H1 (cell line): ENCODE results near the gene TGFBR1. TPM values are rescaled to one million over a fixed set of nuclear protein-coding genes. Genes with fewer than 3 reads are reported as not detected.

Experiments
- CHD1 ChIP-seq: IDR thresholded peaks from 2 replicates; pipeline ENCODE4 v1.6.1; 2012; ENCODE audit warnings: low read depth, low read length, improper control_type of control experiment
- CTBP2 ChIP-seq: IDR thresholded peaks from 2 replicates; pipeline ENCODE4 v1.7.0; 2011; ENCODE audit warnings: borderline replicate concordance, mild to moderate bottlenecking, moderate library complexity, mixed read lengths, low read length; ENCODE audit not compliant: insufficient read depth, insufficient read length
- POLR2A ChIP-seq, 2 experiments: IDR thresholded peaks; 1 replicate in 1 of 2; 2 replicates in 1 of 2; pipeline ENCODE4 v1.6.1; 2011; ENCODE audit warnings: low read depth in 2 of 2, low read length in 2 of 2, mild to moderate bottlenecking in 2 of 2; ENCODE audit errors: control extremely low read depth in 1 of 2
- SUZ12 ChIP-seq: fragments of 200-600 bp; sonication (generic); IDR thresholded peaks from 2 replicates; pipeline ENCODE4 v1.6.1; 2012; ENCODE audit warnings: mild to moderate bottlenecking, inconsistent platforms, low read length, moderate library complexity, mixed read lengths
- polyA plus RNA-seq, 7 experiments: library from polyadenylated mRNA; depleted of rRNA in 3 of 7; stranded (reverse) in 5 of 7; unstranded in 2 of 7; fragments of >200 nt in 5 of 7; fragments of 200-250 nt in 2 of 7; gene quantifications; 1 replicate in 5 of 7; 2 replicates in 1 of 7; 4 replicates in 1 of 7; pipeline versions ENCODE4 v1.2.1 to v1.2.3, GENCODE V29; 2011 to 2013; ENCODE audit warnings: missing spikeins in 2 of 7, mixed read lengths in 2 of 7
- total RNA-seq: library from RNA; stranded (reverse); fragmentation: NEBNext Ultra II Directional; extraction: Animal tissue kit (Norgen Biotek cat#: 25700); gene quantifications from 2 replicates; pipeline ENCODE4 v1.2.1, GENCODE V29; 2021
- TF ChIP-seq, protein P1 (sequence below): IDR thresholded peaks from 2 replicates; pipeline ENCODE4 v1.6.1; 2012; ENCODE audit warnings: inconsistent platforms

TGFBR1 gene
- total and polyA plus RNA-seq, 2 of the 8 experiments (the other 6 are each of a cell fraction or from before 2014, with no cell fraction given) = 16.8 to 52.4 TPM

GRCh38 chr9:99147177-99147576 lies 42.3 kb downstream of the TGFBR1 start (continued):
- TF ChIP-seq SUZ12 (no peak), CTBP2 (no peak), POLR2A (IDR thresholded peaks at IDR 0.05; ENCODE audit: control extremely low read depth in 1 of 2, low read depth in 2 of 2, low read length in 2 of 2) (no peak), CHD1 (no peak)
- TF ChIP-seq, protein P1, sequence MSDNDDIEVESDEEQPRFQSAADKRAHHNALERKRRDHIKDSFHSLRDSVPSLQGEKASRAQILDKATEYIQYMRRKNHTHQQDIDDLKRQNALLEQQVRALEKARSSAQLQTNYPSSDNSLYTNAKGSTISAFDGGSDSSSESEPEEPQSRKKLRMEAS = no peak
